Stimulated activated CD4-positive, alpha-beta T cell treated with anti-CD3 and anti-CD28 coated beads, Interleukin-12 subunit alpha, Interleukin-12 subunit beta, amount 100 ng/mL, for 4 hours (primary cell): ENCODE results near the gene RAD54L2.
"Not testable (repeated sequence)": the region's sequence is repeated elsewhere in the genome, so short reads cannot be mapped to it uniquely, and the experiment has no call there.

Experiments
- DNase-seq: peaks from one replicate; pipeline ENCODE4 v3.0.0-alpha.2; 2020

RAD54L2 gene

DNA sequence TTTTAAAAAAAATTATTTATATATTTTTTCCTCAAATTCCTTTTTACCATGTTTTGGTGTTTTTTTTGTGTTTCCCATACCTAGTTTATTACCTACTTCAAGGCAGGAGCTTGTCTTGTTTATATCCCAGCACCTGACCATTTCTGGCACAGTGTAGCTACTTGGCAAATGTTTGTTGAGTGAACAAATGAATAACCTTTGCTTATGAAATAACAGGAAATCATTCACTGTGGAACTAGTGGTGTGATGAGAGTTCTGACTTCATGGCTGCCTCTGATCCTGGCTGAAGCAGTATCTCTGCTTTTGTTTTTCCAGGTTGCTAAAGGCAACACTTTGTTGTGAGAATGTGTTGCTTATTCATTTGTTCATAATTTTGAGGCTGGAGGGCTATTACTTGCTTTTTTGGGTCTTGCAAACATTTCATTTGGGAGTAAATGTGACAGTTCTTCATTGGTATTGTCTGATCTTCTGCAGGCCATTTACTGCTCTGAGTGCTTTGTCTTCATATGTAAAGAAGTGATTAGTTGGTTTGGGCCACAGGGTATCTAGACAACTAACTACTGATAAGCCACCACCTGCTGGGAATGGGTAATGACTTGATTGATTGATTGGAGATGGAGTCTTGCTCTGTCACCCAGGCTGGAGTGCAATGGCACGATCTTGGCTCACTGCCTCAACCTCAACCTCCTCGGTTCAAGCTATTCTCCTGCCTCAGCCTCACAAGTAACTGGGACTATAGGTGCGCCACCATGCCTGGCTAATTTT, 5.7 kb downstream of the RAD54L2 start:
- no peak for DNase-seq

DNA sequence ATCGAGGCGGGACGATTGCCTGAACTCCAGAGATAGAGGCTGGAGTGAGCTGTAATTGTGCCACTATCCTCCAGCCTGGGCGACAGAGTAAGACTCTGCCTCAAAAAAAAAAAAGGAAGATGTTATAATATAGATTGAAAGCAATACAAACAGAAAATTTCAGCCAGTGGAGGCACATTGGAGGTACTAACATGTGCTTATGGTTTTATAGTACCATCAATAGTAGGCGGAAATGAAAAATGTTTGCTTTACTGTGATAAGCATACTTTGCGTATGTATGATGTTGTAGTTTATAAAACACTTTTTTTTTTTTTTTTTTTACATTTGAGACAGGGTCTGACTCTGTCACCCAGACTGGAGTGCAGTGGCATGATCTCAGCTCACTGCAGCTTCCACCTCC, 8.8 kb downstream of the RAD54L2 start:
- DNase-seq = no peak

GRCh38 chr3:51549311-51549710, 10.8 kb downstream of the RAD54L2 start:
- no peak for DNase-seq

DNA sequence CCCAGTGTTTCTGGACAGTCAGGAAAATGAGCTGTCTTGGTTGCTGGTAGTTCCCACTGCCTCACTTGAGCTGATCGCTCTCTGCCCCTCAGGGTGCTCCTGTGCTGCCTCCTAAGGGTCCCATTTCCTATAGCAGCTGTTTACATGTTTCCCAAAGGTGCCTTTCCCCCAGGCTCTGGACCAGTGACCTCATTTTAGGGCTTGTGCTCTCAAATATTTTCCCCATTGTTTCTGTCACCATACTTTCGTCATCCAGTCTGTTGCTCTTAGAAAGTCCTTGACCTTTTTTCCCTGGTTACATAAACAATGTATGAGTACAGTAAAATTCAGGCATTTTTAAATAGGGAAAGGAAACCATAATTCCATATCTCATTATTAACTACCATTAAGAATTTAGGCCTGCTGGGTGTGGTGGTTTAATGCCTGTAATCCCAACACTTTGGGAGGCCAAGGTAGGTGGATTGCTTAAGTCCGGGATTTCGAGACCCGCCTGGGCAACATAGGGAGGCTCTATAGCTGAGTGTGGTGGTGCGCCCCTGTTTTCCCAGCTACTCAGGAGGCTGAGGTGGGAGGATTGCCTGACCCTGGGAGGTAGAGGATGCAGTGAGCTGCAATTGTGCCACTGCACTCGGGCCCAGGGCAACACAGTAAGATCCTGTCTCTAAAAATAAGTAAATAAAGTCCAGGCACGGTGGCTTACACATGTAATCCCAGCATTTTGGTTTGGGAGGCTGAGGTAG, 11.7 kb downstream of the RAD54L2 start:
- DNase-seq = no peak

DNA sequence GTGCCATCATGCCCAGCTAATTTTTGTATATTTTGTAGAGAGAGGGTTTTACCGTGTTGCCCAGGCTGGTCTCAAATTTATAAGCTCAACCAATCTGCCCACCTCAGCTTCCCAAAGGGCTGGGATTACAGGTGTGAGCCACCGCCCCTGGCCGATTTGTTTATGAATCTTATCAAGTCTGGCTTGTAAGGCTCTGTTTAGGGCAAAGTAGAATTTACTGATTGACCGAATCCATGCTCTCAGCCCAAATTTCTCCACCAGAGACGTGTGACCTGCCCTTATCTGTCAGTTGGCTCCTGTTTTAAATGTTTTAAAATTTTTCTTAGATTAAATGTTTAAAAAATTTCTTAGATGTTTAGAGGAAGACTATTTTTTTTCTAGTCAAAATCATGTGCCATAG, 19.5 kb downstream of the RAD54L2 start:
- no peak for DNase-seq

GRCh38 chr3:51559411-51559888, 20.9 kb downstream of the RAD54L2 start:
- DNase-seq = no peak

- no peak for DNase-seq
Measured at GRCh38 chr3:51559961-51560360, 21.4 kb downstream of the RAD54L2 start.

- not testable (repeated sequence) for DNase-seq
Measured at GRCh38 chr3:51562403-51562802, 23.9 kb downstream of the RAD54L2 start.

GRCh38 chr3:51568036-51568435, 29.5 kb downstream of the RAD54L2 start:
- DNase-seq = no peak

DNA sequence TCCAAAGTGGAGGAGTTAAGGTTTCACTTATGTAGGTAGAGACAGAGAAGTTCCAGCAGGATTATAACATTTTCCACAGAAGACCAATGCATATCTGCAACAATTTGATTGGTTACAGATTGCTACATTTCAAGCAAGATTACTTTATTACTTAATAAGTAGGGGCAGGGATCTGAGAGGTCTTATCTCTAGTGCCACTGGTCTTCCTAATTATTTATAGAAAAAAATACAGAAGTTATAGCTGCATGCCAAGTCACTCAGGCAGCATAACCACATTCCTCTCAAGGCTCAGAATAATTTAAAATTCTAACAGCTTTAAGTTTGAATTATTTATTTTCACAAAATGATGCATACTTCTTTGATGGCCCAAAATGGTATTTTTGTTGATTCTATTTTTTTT, 30.5 kb downstream of the RAD54L2 start:
- no peak for DNase-seq

- DNase-seq = no peak
Measured at GRCh38 chr3:51578238-51578637, 39.7 kb downstream of the RAD54L2 start.

- no peak for DNase-seq
Measured at GRCh38 chr3:51580418-51580817, 41.9 kb downstream of the RAD54L2 start.

DNA sequence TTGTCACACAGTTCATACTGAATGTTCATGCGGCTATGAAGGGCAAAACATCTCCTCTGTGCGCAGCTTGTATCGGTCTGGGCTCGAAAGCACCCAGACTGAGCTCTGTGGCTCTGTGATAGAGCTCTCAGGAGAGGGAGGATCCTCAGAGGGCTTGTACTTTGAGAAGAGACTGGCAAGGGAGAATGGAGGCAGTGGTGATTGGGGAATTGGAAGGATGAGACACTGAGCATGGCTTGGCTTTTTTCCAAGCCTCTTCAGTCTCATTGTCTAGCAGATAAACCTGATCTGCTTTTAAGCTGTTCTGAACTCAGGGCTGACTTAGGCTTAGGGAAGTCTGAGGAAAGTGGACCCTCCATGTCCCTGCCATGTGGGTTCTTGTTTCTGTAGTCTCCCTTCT, 43.0 kb downstream of the RAD54L2 start:
- no peak for DNase-seq

GRCh38 chr3:51585197-51585596, 46.7 kb downstream of the RAD54L2 start:
- no peak for DNase-seq

GRCh38 chr3:51585871-51586270, 47.4 kb downstream of the RAD54L2 start:
- no peak for DNase-seq
